ENCODE data around the gene CCDC50.

DNA sequence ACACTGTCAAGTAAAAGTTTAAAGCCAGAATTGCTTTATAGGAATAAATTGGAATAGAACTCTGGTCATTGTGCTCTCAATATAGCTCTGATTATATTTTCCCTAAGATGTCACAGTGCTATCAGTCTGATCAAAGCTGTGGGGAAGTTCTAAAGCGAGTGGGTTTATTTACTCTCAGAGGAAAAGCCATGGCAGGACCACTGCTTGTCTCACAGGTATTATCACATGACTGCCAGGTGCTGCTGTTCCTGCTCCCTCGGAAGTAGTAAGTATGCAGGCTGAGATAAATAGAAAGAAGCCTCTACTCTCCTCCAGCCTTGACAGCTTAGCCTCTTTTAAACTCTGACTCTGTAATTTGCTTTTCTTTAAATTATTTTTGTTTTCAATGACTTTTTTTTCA is 50.3 kb downstream of the CCDC50 start:
- TF ChIP-seq, protein P1, sequence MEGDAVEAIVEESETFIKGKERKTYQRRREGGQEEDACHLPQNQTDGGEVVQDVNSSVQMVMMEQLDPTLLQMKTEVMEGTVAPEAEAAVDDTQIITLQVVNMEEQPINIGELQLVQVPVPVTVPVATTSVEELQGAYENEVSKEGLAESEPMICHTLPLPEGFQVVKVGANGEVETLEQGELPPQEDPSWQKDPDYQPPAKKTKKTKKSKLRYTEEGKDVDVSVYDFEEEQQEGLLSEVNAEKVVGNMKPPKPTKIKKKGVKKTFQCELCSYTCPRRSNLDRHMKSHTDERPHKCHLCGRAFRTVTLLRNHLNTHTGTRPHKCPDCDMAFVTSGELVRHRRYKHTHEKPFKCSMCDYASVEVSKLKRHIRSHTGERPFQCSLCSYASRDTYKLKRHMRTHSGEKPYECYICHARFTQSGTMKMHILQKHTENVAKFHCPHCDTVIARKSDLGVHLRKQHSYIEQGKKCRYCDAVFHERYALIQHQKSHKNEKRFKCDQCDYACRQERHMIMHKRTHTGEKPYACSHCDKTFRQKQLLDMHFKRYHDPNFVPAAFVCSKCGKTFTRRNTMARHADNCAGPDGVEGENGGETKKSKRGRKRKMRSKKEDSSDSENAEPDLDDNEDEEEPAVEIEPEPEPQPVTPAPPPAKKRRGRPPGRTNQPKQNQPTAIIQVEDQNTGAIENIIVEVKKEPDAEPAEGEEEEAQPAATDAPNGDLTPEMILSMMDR (IDR thresholded peaks at IDR 0.05; ENCODE audit: low read depth, low read length, poor library complexity, severe bottlenecking), result no peak
- no peak for TF ChIP-seq EZH2phosphoT487 (IDR thresholded peaks at IDR 0.05; ENCODE audit: borderline replicate concordance, low read length)
